ENCODE measurements around the gene PTTG2.

PTTG2 gene

GRCh38 chr4:37989398-37990260, 29.4 kb downstream of the PTTG2 start:
- peaks cover 0 to 90% (median 49%) of the 10 kb centered on the region in 4 donors for H3K4me1 ChIP-seq

GRCh38 chr4:37990731-37991245, 30.6 kb downstream of the PTTG2 start:
- no peak for TF ChIP-seq CTCF (IDR thresholded peaks at IDR 0.05)
- H3K27ac ChIP-seq, result peak overlapping the region; percentile 79 to 80
- intact Hi-C loops (cut with DNase I; ENCODE audit: low total_unique reads), result no loop called here

More at GRCh38 chr4:37989398-37990260, 29.4 kb downstream of the PTTG2 start:
- Histone ChIP-seq H3K36me3 (no peaks in the 10 kb centered on the region), H3K9me3 (no peaks in the 10 kb centered on the region), H3K4me3 (no peak overlapping the region), H3K27me3 (no peaks in the 10 kb centered on the region), H3K27ac (peak overlapping the region; percentile 79 to 80)
- intact Hi-C loops (cut with DNase I; ENCODE audit: low total_unique reads), result no loop called here
- TF ChIP-seq CTCF (IDR thresholded peaks at IDR 0.05), result peak in 1 of 2 experiments; percentile 8
- no peak for DNase-seq

GRCh38 chr4:37991623-37992410, 31.6 kb downstream of the PTTG2 start:
- Histone ChIP-seq H3K27ac (peak overlapping the region; percentile 79 to 80), H3K27me3 (no peaks in the 10 kb centered on the region), H3K36me3 (no peaks in the 10 kb centered on the region), H3K4me1 (peaks cover 0 to 92% (median 60%) of the 10 kb centered on the region in 4 donors), H3K9me3 (no peaks in the 10 kb centered on the region), H3K4me3 (no peak overlapping the region)
- no peak for DNase-seq
- no peak for TF ChIP-seq CTCF (IDR thresholded peaks at IDR 0.05)
- intact Hi-C loops (cut with DNase I; ENCODE audit: low total_unique reads), result no loop called here

More at GRCh38 chr4:37990731-37991245, 30.6 kb downstream of the PTTG2 start:
- Histone ChIP-seq H3K27me3 (no peaks in the 10 kb centered on the region), H3K36me3 (no peaks in the 10 kb centered on the region), H3K4me3 (no peak overlapping the region), H3K4me1 (peaks cover 0 to 92% (median 59%) of the 10 kb centered on the region in 4 donors), H3K9me3 (no peaks in the 10 kb centered on the region)
- no peak for DNase-seq

GRCh38 chr4:37993806-37994205, 33.6 kb downstream of the PTTG2 start:
- no peak for TF ChIP-seq CTCF (IDR thresholded peaks at IDR 0.05)
- Histone ChIP-seq H3K27ac (peak overlapping the region; percentile 58 to 80), H3K36me3 (no peaks in the 10 kb centered on the region), H3K9me3 (no peaks in the 10 kb centered on the region), H3K4me1 (peaks cover 0 to 97% (median 61%) of the 10 kb centered on the region in 4 donors), H3K27me3 (no peaks in the 10 kb centered on the region), H3K4me3 (no peak overlapping the region)
- no peak for DNase-seq
- intact Hi-C loops (cut with DNase I; ENCODE audit: low total_unique reads), result no loop called here

- TF ChIP-seq CTCF (IDR thresholded peaks at IDR 0.05), result no peak
- no peak for DNase-seq
- Histone ChIP-seq H3K36me3 (no peaks in the 10 kb centered on the region), H3K27me3 (no peaks in the 10 kb centered on the region), H3K4me3 (no peak overlapping the region), H3K27ac (peak overlapping the region; percentile 58 to 80), H3K4me1 (peaks cover 0 to 96% (median 55%) of the 10 kb centered on the region in 4 donors), H3K9me3 (no peaks in the 10 kb centered on the region)
- intact Hi-C loops (cut with DNase I; ENCODE audit: low total_unique reads), result no loop called here
Observed at GRCh38 chr4:37994569-37994968, 34.4 kb downstream of the PTTG2 start.
